Kidney (tissue), 14 donors: ENCODE results near the gene ZFP42. TPM values are rescaled to one million over a fixed set of nuclear protein-coding genes. Genes with fewer than 3 reads are reported as not detected.

ENCODE experiments used
- DNase-seq, 5 donors: peaks; one replicate each; pipeline ENCODE4 v3.0.0-alpha.2; 2013 to 2020
- FAIRE-seq: peaks from 2 replicates; lab custom pipeline; 2012; peaks lifted over from hg19 to GRCh38; lab: Jason Lieb, UNC
- H3K27ac ChIP-seq, 2 donors: one replicate each; pipeline ENCODE4 v1.7.0; 2013; ENCODE audit warnings: low read depth in 2 of 2, low read length in 2 of 2, inconsistent platforms in 1 of 2
- H3K27me3 ChIP-seq: one replicate; pipeline ENCODE4 v1.7.1; 2013; ENCODE audit warnings: low read length, inconsistent platforms; ENCODE audit not compliant: control insufficient read depth, insufficient read depth
- H3K36me3 ChIP-seq, 3 donors: one replicate each; pipeline versions ENCODE4 v1.7.0 to v1.7.1; 2013; ENCODE audit warnings: low read length in 3 of 3, control low read depth in 1 of 3, inconsistent platforms in 1 of 3; ENCODE audit not compliant: insufficient read depth in 3 of 3, control insufficient read depth in 2 of 3
- H3K4me1 ChIP-seq, 3 donors: one replicate each; pipeline versions ENCODE4 v1.7.0 to v1.7.1; 2013; ENCODE audit warnings: low read length in 3 of 3, inconsistent platforms in 1 of 3, low read depth in 1 of 3; ENCODE audit not compliant: control insufficient read depth in 2 of 3, insufficient read depth in 2 of 3
- H3K4me3 ChIP-seq, 3 donors: one replicate each; pipeline versions ENCODE4 v1.7.0 to v1.8.1; 2013; ENCODE audit warnings: low read length in 3 of 3, control low read depth in 1 of 3, inconsistent platforms in 1 of 3
- H3K9ac ChIP-seq, 3 donors: one replicate each; pipeline versions ENCODE4 v1.7.0 to v1.7.1; 2013; ENCODE audit warnings: low read length in 3 of 3, control low read depth in 1 of 3, inconsistent platforms in 1 of 3
- H3K9me3 ChIP-seq, 3 donors: one replicate each; pipeline versions ENCODE4 v1.7.0 to v1.7.1; 2013; ENCODE audit warnings: low read length in 3 of 3, control low read depth in 1 of 3, inconsistent platforms in 1 of 3; ENCODE audit not compliant: control insufficient read depth in 2 of 3, insufficient read depth in 1 of 3
- CTCF ChIP-seq: IDR thresholded peaks from 3 replicates; pipeline ENCODE4 v1.5.1; 2012; ENCODE audit warnings: mild to moderate bottlenecking, moderate library complexity, borderline replicate concordance; ENCODE audit not compliant: insufficient read depth; ENCODE audit errors: extremely low read depth
- intact Hi-C: fragments of 100-400 bp; cut with DNase I; formaldehyde crosslinking; loops from one replicate; pipeline ENCODE4 v1.11.1; 2022
- polyA plus RNA-seq: library from polyadenylated mRNA; stranded (reverse); fragments of 350-450 nt; fragmentation: Illumina TruSeq; extraction: RNeasy Lipid Tissue Mini Kit (QIAGEN cat#74804); gene quantifications from one replicate; pipeline ENCODE4 v1.2.3, GENCODE V29; 2014; ENCODE audit warnings: low read depth, low replicate concordance; ENCODE audit not compliant: insufficient read depth
- total RNA-seq: library from RNA; stranded (reverse); fragmentation: NEBNext Ultra II Directional; extraction: Animal tissue kit (Norgen Biotek cat#: 25700); gene quantifications from one replicate; pipeline ENCODE4 v1.2.1, GENCODE V29; 2021
- donor health status: control.
- donor health status: control.
- donor health status: control.
- donor health status: control.
- donor health status: control.
- donor health status: DM: yes; HTN: yes; CAD: no.
- donor health status: Normal renal cell carcinoma (clear cell type).

The ZFP42 gene
- total and polyA plus RNA-seq, 2 donors from 2014 or later = not detected

GRCh38 chr4:188053302-188053701 is 57.7 kb downstream of the ZFP42 start:
- H3K4me1 ChIP-seq = no peaks in the 10 kb centered on the region
- H3K4me3 ChIP-seq = no peak overlapping the region
- TF ChIP-seq CTCF = no peak
- FAIRE-seq (no peak), DNase-seq (peak in 4 of 5 donors; percentile 62 to 81 (median 76))
- intact Hi-C loops = no loop called here
- no peaks in the 10 kb centered on the region for H3K9me3 ChIP-seq
- H3K27ac ChIP-seq = no peak overlapping the region
- H3K27me3 ChIP-seq = no peaks in the 10 kb centered on the region
- no peaks in the 10 kb centered on the region for H3K36me3 ChIP-seq
- H3K9ac ChIP-seq = no peak overlapping the region

Other genes starting within 250 kb of the ZFP42 start
- gene TRIML2, start 113.8 kb downstream of the ZFP42 start, total RNA-seq = not detected
- not detected for gene TRIML2, start 113.8 kb downstream of the ZFP42 start, polyA plus RNA-seq
- not detected for gene TRIML1, start 143.7 kb downstream of the ZFP42 start, total RNA-seq
- not detected for gene TRIML1, start 143.7 kb downstream of the ZFP42 start, polyA plus RNA-seq